BLaER1 treated with 17β-estradiol and CSF1 and Interleukin-3, amounts not matched to agents 10 nM and 100 nM (cell line): ENCODE data around the gene UBA6.
A peak's percentile ranks its signal among the peaks of the same experiment; 100 is the strongest.

ENCODE experiments used
- H3K27ac ChIP-seq, 11 experiments: shearing (Covaris generic); formaldehyde crosslinking; 2 replicates each; pipeline ENCODE4 v1.8.1; 2022
- H3K27me3 ChIP-seq, 11 experiments: shearing (Covaris generic); formaldehyde crosslinking; 2 replicates each; pipeline ENCODE4 v1.8.1; 2022
- H3K36me3 ChIP-seq, 11 experiments: shearing (Covaris generic); formaldehyde crosslinking; 2 replicates each; pipeline ENCODE4 v1.8.1; 2022
- H3K4me1 ChIP-seq, 10 experiments: shearing (Covaris generic); formaldehyde crosslinking; 2 replicates each; pipeline ENCODE4 v1.8.1; 2022
- H3K4me2 ChIP-seq, 11 experiments: shearing (Covaris generic); formaldehyde crosslinking; 2 replicates each; pipeline ENCODE4 v1.8.1; 2022
- H3K4me3 ChIP-seq, 10 experiments: shearing (Covaris generic); formaldehyde crosslinking; 2 replicates each; pipeline ENCODE4 v1.8.1; 2022
- H3K9ac ChIP-seq, 11 experiments: shearing (Covaris generic); formaldehyde crosslinking; 2 replicates each; pipeline ENCODE4 v1.8.1; 2022
- H3K9me3 ChIP-seq, 11 experiments: shearing (Covaris generic); formaldehyde crosslinking; replicated peaks in 1 of 11; 2 replicates each; pipeline ENCODE4 v1.8.1; 2022
- H4K20me1 ChIP-seq, 11 experiments: shearing (Covaris generic); formaldehyde crosslinking; 2 replicates each; pipeline ENCODE4 v1.8.1; 2022
- Cebpa-rat ChIP-seq, 11 experiments: shearing (Covaris generic); IDR thresholded peaks; 2 replicates each; pipeline ENCODE4 v1.8.1; 2022

The UBA6 gene

DNA sequence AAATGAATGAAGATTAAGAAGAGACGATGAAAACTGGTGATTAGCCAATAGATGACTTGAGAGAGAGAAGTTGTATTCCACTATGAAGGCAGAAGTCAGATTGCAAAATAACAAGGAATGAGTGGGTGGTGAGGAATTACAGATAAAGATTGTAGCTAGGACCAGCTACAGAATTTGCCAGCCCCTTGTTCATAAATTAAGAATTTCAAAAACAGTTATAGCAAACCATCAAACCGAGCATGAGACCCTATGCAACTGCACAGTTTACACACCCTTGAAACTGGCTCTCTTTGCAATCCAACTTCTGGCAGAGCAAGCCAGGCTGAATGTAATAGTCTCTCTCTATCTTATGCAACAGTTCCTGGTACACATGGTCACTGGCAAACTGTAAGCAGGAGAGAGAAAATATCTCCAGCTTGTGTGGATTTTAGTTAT, 107.2 kb downstream of the UBA6 start:
- TF ChIP-seq Cebpa-rat (IDR thresholded peaks at IDR 0.05) = no peak
- Histone ChIP-seq H3K4me3 (no peak overlapping the region), H3K27me3 (no peaks in the 10 kb centered on the region)

DNA sequence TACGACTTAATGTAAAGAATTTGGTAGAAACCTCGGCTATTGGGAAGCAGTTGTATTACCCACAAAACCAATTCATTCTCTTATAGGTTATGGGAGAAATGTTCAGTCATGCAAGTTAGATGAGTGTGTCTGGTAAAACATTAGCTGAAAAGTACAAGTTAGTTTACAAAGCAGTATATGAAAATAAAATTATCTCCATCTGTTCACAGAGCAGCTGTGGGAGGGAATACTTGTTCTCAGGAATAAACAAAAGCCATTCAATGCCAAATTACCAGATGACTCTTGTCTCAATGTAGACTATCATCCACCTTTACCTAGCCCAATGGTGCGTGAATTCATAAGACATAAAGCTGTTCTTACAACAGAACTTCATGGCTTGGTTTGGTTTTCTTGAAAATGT, 113.8 kb downstream of the UBA6 start:
- peaks cover 3 to 6% (median 4%) of the 10 kb centered on the region in 10 experiments for H3K4me1 ChIP-seq
- no peak overlapping the region for H3K4me3 ChIP-seq
- no peak overlapping the region for H3K4me2 ChIP-seq
- TF ChIP-seq Cebpa-rat (IDR thresholded peaks at IDR 0.05) = no peak
- H3K9me3 ChIP-seq = no peaks in the 10 kb centered on the region
- H3K9ac ChIP-seq = no peak overlapping the region
- no peaks in the 10 kb centered on the region for H4K20me1 ChIP-seq
- no peaks in the 10 kb centered on the region for H3K36me3 ChIP-seq
- no peaks in the 10 kb centered on the region for H3K27me3 ChIP-seq
- H3K27ac ChIP-seq = no peak overlapping the region

More for the DNA sequence above, 107.2 kb downstream of the UBA6 start:
- Histone ChIP-seq H3K4me2 (peak overlapping the region in 3 of 11 experiments; percentile 36 to 70 (median 64); a peak in 5 of 22 replicates), H3K4me1 (peaks cover 0 to 19% (median 0%) of the 10 kb centered on the region in 10 experiments; a peak in 5 of 20 replicates), H3K27ac (no peak overlapping the region), H3K9ac (no peak overlapping the region; a peak in 1 of 22 replicates), H3K9me3 (peaks cover 0 to 9% (median 0%) of the 10 kb centered on the region in 11 experiments; a peak in 2 of 22 replicates), H4K20me1 (no peaks in the 10 kb centered on the region), H3K36me3 (no peaks in the 10 kb centered on the region)

DNA sequence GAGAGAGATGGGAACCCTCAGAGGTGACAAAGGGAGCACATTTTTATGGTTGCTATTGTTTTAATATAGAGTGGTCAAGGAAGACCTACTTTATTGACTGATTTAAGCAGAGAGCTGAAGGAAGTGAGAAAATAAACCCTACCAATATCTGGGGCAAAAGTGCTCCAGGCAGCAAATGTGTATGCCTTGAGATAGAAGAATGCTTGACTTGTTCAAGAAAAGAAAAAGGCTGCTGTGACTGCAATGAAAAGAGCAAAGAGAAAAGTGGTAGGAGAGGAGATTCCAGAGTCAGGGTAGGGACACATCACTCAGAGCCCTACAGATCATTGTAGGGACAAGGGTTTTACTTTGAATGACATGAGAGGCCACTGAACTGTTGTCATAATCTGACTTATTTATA, 116.5 kb downstream of the UBA6 start:
- Histone ChIP-seq H3K9me3 (0 out of 22 replicates have a peak, but pooled peaks cover 0 to 5% (median 0%) of the 10 kb centered on the region in 11 experiments), H4K20me1 (no peaks in the 10 kb centered on the region), H3K27me3 (no peaks in the 10 kb centered on the region), H3K27ac (no peak overlapping the region), H3K4me1 (peaks cover 18 to 23% (median 20%) of the 10 kb centered on the region in 10 experiments), H3K4me2 (no peak overlapping the region), H3K4me3 (no peak overlapping the region), H3K9ac (no peak overlapping the region), H3K36me3 (no peaks in the 10 kb centered on the region)
- no peak for TF ChIP-seq Cebpa-rat (IDR thresholded peaks at IDR 0.05)

DNA sequence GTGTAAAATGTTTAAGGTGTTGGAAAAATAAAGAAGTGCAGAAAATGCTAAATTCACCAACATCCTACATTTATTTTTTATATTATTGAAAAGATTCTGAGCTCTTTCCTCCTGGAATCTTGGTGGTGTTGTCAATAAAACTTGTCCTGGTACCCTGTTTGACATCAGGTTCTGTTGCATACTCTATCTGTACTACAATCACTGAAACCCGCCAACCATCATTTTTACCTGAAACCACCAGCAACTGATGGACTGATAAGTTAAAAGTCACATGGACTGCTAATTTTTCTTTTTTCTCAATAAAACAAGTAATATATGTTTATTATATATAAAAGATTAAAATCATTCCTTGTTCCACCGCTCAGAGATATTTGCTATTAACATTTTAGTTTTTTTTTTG, 119.0 kb downstream of the UBA6 start:
- H3K4me1 ChIP-seq = peaks cover 18 to 33% (median 22%) of the 10 kb centered on the region in 10 experiments
- peak overlapping the region; percentile 64 to 81 (median 72) for H3K4me2 ChIP-seq
- H3K27ac ChIP-seq = peak overlapping the region in 1 of 11 experiments; percentile 33; a peak in 2 of 22 replicates
- no peak for TF ChIP-seq Cebpa-rat (IDR thresholded peaks at IDR 0.05)
- 0 out of 22 replicates have a peak, but pooled peaks cover 0 to 6% (median 0%) of the 10 kb centered on the region in 11 experiments for H3K9me3 ChIP-seq
- H3K9ac ChIP-seq = no peak overlapping the region
- no peak overlapping the region; a peak in 1 of 20 replicates for H3K4me3 ChIP-seq
- H4K20me1 ChIP-seq = no peaks in the 10 kb centered on the region
- H3K27me3 ChIP-seq = no peaks in the 10 kb centered on the region
- H3K36me3 ChIP-seq = no peaks in the 10 kb centered on the region

DNA sequence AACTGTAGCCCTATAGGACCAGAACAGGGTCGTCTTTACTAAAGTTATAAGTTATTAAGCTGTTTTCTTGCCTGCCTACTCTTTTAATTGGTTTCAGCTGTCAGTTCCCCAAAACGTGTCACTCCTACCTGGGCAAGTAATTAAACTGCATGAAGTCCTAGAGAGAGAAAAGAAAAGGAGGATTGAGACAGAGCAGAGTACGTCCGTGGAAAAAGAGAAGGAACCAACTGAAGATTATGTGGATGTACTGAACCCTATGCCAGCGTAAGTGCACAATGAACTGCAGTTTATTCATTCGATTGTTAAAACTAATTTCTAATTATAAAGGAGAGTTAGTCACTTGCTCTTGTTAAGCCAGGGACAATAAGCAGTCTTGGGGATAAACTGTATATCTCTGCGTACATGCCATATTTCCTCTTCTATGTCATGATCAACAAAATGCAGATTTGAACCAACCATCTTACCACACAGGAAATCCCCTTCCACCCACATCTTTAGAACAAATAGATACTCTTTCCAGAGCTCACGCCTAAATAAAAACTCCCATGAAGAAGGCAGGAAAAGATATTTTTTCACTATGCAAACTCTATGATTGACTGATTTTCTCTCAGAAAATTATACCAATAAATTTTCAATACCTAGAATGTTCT, 119.6 kb downstream of the UBA6 start:
- no peak for TF ChIP-seq Cebpa-rat (IDR thresholded peaks at IDR 0.05)
- H3K27me3 ChIP-seq = no peaks in the 10 kb centered on the region
- H3K36me3 ChIP-seq = no peaks in the 10 kb centered on the region
- H3K9me3 ChIP-seq = 0 out of 22 replicates have a peak, but pooled peaks cover 0 to 6% (median 0%) of the 10 kb centered on the region in 11 experiments
- no peaks in the 10 kb centered on the region for H4K20me1 ChIP-seq
- H3K27ac ChIP-seq = peak overlapping the region in 5 of 11 experiments; percentile 13 to 35 (median 25); a peak in 7 of 22 replicates
- H3K4me2 ChIP-seq = peak overlapping the region; percentile 64 to 81 (median 72)
- H3K4me3 ChIP-seq = peak overlapping the region in 3 of 10 experiments; percentile 3 to 27 (median 16); a peak in 5 of 20 replicates
- H3K4me1 ChIP-seq = peaks cover 18 to 39% (median 25%) of the 10 kb centered on the region in 10 experiments
- peak overlapping the region in 1 of 11 experiments; percentile 40; a peak in 1 of 22 replicates for H3K9ac ChIP-seq

DNA sequence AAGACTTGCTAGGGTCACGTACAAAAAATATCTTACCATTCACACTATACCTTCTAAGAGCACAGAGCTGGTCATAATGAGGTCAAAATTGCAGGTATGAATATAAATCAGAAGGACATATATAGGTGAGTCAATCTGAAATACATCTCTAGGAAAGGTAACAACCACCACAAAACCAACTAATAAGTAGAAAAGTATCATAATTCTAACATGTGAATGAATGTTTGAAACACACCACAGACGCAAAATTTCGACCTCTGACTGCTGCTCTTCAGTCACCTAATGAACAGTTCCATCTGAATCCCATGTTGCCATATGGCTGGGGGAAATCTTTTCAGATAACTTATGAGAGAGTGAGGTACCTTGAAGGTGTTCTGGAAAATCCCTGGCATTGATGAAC, 120.4 kb downstream of the UBA6 start:
- Histone ChIP-seq H3K4me2 (peak overlapping the region; percentile 64 to 81 (median 72)), H4K20me1 (no peaks in the 10 kb centered on the region), H3K27ac (peak overlapping the region in 2 of 11 experiments; percentile 33 to 35; a peak in 1 of 22 replicates), H3K9me3 (0 out of 22 replicates have a peak, but pooled peaks cover 0 to 6% (median 0%) of the 10 kb centered on the region in 11 experiments), H3K27me3 (no peaks in the 10 kb centered on the region), H3K4me3 (no peak overlapping the region), H3K4me1 (peaks cover 21 to 47% (median 31%) of the 10 kb centered on the region in 10 experiments), H3K36me3 (no peaks in the 10 kb centered on the region), H3K9ac (no peak overlapping the region)
- no peak for TF ChIP-seq Cebpa-rat (IDR thresholded peaks at IDR 0.05)

DNA sequence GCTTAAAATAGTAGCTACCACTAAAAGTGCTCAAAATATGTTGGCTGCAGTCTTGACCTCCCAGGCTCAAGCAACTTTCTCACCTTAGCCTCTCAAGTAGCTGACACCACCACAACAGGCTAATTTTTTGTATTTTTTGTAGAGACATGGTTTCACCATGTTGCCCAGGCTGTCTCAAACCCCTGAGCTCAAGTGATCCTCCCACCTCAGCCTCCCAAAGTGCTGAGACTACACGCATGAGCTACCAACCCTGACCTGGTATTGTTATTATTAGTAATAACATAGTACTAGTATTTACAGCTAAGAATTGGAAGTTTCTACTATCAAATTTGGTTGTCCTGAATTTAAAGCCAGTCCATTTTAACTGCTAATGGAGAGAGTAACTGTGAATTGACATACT, 124.4 kb downstream of the UBA6 start:
- Histone ChIP-seq H3K4me3 (no peak overlapping the region), H3K27ac (no peak overlapping the region), H3K36me3 (no peaks in the 10 kb centered on the region), H3K27me3 (no peaks in the 10 kb centered on the region), H3K4me1 (peaks cover 16 to 61% (median 30%) of the 10 kb centered on the region in 10 experiments), H4K20me1 (no peaks in the 10 kb centered on the region), H3K4me2 (peak overlapping the region in 5 of 11 experiments; percentile 35 to 65 (median 52); a peak in 9 of 22 replicates), H3K9ac (no peak overlapping the region), H3K9me3 (0 out of 22 replicates have a peak, but pooled peaks cover 0 to 6% (median 0%) of the 10 kb centered on the region in 11 experiments)
- no peak for TF ChIP-seq Cebpa-rat (IDR thresholded peaks at IDR 0.05)

DNA sequence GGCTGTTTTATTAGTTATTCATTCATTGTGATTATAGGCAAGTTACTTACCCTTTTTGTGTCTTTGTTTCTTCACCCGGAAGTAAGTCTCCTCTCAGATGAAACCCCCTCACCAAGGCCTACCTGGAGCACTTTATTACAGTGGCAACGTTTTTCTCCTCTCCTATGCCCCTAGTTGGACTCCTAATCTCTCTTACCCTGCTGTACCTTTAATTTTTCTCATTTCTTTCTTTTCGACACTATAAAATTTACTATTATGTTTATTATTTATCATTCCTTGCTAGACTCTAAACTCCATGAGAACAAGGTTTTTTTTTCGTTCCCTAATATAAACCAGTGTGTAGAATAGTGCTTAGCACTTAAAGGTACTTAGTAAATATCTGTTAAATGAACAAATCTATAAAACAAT, 124.9 kb downstream of the UBA6 start:
- TF ChIP-seq Cebpa-rat (IDR thresholded peaks at IDR 0.05) = no peak
- Histone ChIP-seq H3K4me3 (no peak overlapping the region), H3K4me1 (peaks cover 12 to 56% (median 26%) of the 10 kb centered on the region in 10 experiments), H3K9ac (no peak overlapping the region), H4K20me1 (no peaks in the 10 kb centered on the region), H3K27me3 (no peaks in the 10 kb centered on the region), H3K4me2 (peak overlapping the region in 9 of 11 experiments; percentile 13 to 65 (median 57); a peak in 17 of 22 replicates), H3K9me3 (0 out of 22 replicates have a peak, but pooled peaks cover 0 to 6% (median 0%) of the 10 kb centered on the region in 11 experiments), H3K36me3 (no peaks in the 10 kb centered on the region), H3K27ac (no peak overlapping the region)
